ENCODE results near the gene MNAT1. TPM values are rescaled to one million over a fixed set of nuclear protein-coding genes. Genes with fewer than 3 reads are reported as not detected.
"Not testable (repeated sequence)": the region's sequence is repeated elsewhere in the genome, so short reads cannot be mapped to it uniquely, and the experiment has no call there.

Gene MNAT1
- total RNA-seq, 2 experiments from 2014 or later = 35.3 to 38.5 TPM

GRCh38 chr14:60863249-60863648 lies 128.7 kb downstream of the MNAT1 start:
- peaks cover 7% of the 10 kb centered on the region for H3K36me3 Mint-ChIP-seq
- H3K27ac Mint-ChIP-seq = no peak overlapping the region
- H3K27me3 Mint-ChIP-seq = no peaks in the 10 kb centered on the region
- H3K4me1 Mint-ChIP-seq (ENCODE audit: low read depth) = peaks cover 23% of the 10 kb centered on the region
- ChIA-PET CTCF (no interaction called here), POLR2A (no interaction called here)
- intact Hi-C loops (cut with micrococcal nuclease) = no loop called here
- H3K4me3 Mint-ChIP-seq = no peak overlapping the region
- DNase-seq = no peak
- no peaks in the 10 kb centered on the region for H3K9me3 Mint-ChIP-seq

GRCh38 chr14:60865378-60866127 lies 131.0 kb downstream of the MNAT1 start:
- no peaks in the 10 kb centered on the region for H3K36me3 Mint-ChIP-seq
- intact Hi-C loops (cut with micrococcal nuclease) = no loop called here
- H3K9me3 Mint-ChIP-seq = no peaks in the 10 kb centered on the region
- no peak overlapping the region for H3K27ac Mint-ChIP-seq
- peaks cover 11% of the 10 kb centered on the region for H3K4me1 Mint-ChIP-seq (ENCODE audit: low read depth)
- POLR2A ChIA-PET = interaction anchor here (0.6 kb wide), 1 partner anchor 19 kb away, joined by 3 read pairs; no protein-coding TSS in a partner anchor
- CTCF ChIA-PET = no interaction called here
- no peak overlapping the region for H3K4me3 Mint-ChIP-seq
- no peaks in the 10 kb centered on the region for H3K27me3 Mint-ChIP-seq
- DNase-seq = no peak

- CTCF ChIA-PET = interaction anchor here (0.6 kb wide), 1 partner anchor 11 kb away, joined by 3 read pairs; no protein-coding TSS in a partner anchor
Measured at GRCh38 chr14:60867503-60868172, 133.1 kb downstream of the MNAT1 start.

GRCh38 chr14:60878121-60878520 lies 143.6 kb downstream of the MNAT1 start:
- Mint-ChIP-seq H3K4me1 (ENCODE audit: low read depth) (peaks cover 9% of the 10 kb centered on the region), H3K4me3 (no peak overlapping the region), H3K27me3 (no peaks in the 10 kb centered on the region), H3K9me3 (peaks cover 12% of the 10 kb centered on the region), H3K27ac (no peak overlapping the region), H3K36me3 (peaks cover 23% of the 10 kb centered on the region)
- POLR2A ChIA-PET = no interaction called here
- DNase-seq = no peak
- CTCF ChIA-PET = no interaction called here
- intact Hi-C loops (cut with micrococcal nuclease) = no loop called here

More at GRCh38 chr14:60867503-60868172, 133.1 kb downstream of the MNAT1 start:
- intact Hi-C loops (cut with micrococcal nuclease) = no loop called here
- Mint-ChIP-seq H3K4me1 (ENCODE audit: low read depth) (peaks cover 11% of the 10 kb centered on the region), H3K9me3 (no peaks in the 10 kb centered on the region), H3K4me3 (no peak overlapping the region), H3K27ac (no peak overlapping the region), H3K36me3 (no peaks in the 10 kb centered on the region), H3K27me3 (no peaks in the 10 kb centered on the region)
- POLR2A ChIA-PET = no interaction called here
- no peak for DNase-seq

- intact Hi-C loops (cut with micrococcal nuclease) = no loop called here
- H3K27ac Mint-ChIP-seq = no peak overlapping the region
- no peaks in the 10 kb centered on the region for H3K27me3 Mint-ChIP-seq
- H3K9me3 Mint-ChIP-seq = peaks cover 14% of the 10 kb centered on the region
- ChIA-PET CTCF (no interaction called here), POLR2A (no interaction called here)
- H3K36me3 Mint-ChIP-seq = peaks cover 26% of the 10 kb centered on the region
- no peak for DNase-seq
- peaks cover 9% of the 10 kb centered on the region for H3K4me1 Mint-ChIP-seq (ENCODE audit: low read depth)
- no peak overlapping the region for H3K4me3 Mint-ChIP-seq
Measured at GRCh38 chr14:60878536-60878935, 144.0 kb downstream of the MNAT1 start.

GRCh38 chr14:60882219-60882618 lies 147.7 kb downstream of the MNAT1 start:
- Mint-ChIP-seq H3K9me3 (peaks cover 44% of the 10 kb centered on the region), H3K4me1 (ENCODE audit: low read depth) (peaks cover 9% of the 10 kb centered on the region), H3K36me3 (peaks cover 56% of the 10 kb centered on the region), H3K27me3 (no peaks in the 10 kb centered on the region), H3K4me3 (no peak overlapping the region), H3K27ac (no peak overlapping the region)
- no peak for DNase-seq
- intact Hi-C loops (cut with micrococcal nuclease) = no loop called here
- CTCF ChIA-PET = no interaction called here
- POLR2A ChIA-PET = no interaction called here

- intact Hi-C loops (cut with micrococcal nuclease) = no loop called here
- H3K9me3 Mint-ChIP-seq = peaks cover 47% of the 10 kb centered on the region
- DNase-seq = no peak
- H3K27ac Mint-ChIP-seq = no peak overlapping the region
- H3K4me3 Mint-ChIP-seq = no peak overlapping the region
- H3K4me1 Mint-ChIP-seq (ENCODE audit: low read depth) = peaks cover under 1% of the 10 kb centered on the region
- peaks cover 58% of the 10 kb centered on the region for H3K36me3 Mint-ChIP-seq
- no peaks in the 10 kb centered on the region for H3K27me3 Mint-ChIP-seq
- ChIA-PET POLR2A (interaction anchor here (0.6 kb wide), 1 partner anchor 19 kb away, joined by 3 read pairs; no protein-coding TSS in a partner anchor), CTCF (no interaction called here)
Measured at GRCh38 chr14:60884134-60884533, 149.6 kb downstream of the MNAT1 start.

GRCh38 chr14:60890636-60891035 lies 156.1 kb downstream of the MNAT1 start:
- CTCF ChIA-PET, H3K27me3 Mint-ChIP-seq, POLR2A ChIA-PET: not testable (repeated sequence)

GRCh38 chr14:60893911-60894310 lies 159.3 kb downstream of the MNAT1 start:
- H3K4me3 Mint-ChIP-seq = no peak overlapping the region
- DNase-seq = no peak
- H3K4me1 Mint-ChIP-seq (ENCODE audit: low read depth) = peaks cover 16% of the 10 kb centered on the region
- no peaks in the 10 kb centered on the region for H3K36me3 Mint-ChIP-seq
- intact Hi-C loops (cut with micrococcal nuclease) = no loop called here
- ChIA-PET POLR2A (no interaction called here), CTCF (no interaction called here)
- H3K9me3 Mint-ChIP-seq = no peaks in the 10 kb centered on the region
- no peaks in the 10 kb centered on the region for H3K27me3 Mint-ChIP-seq
- H3K27ac Mint-ChIP-seq = no peak overlapping the region

More at GRCh38 chr14:60890636-60891035, 156.1 kb downstream of the MNAT1 start:
- H3K27ac Mint-ChIP-seq; DNase-seq; H3K4me3 Mint-ChIP-seq; intact Hi-C loops (cut with micrococcal nuclease): not testable (repeated sequence)
- peaks cover 16% of the 10 kb centered on the region for H3K4me1 Mint-ChIP-seq (ENCODE audit: low read depth)
- peaks cover 12% of the 10 kb centered on the region for H3K9me3 Mint-ChIP-seq
- peaks cover 12% of the 10 kb centered on the region for H3K36me3 Mint-ChIP-seq

GRCh38 chr14:60904381-60904780 lies 169.8 kb downstream of the MNAT1 start:
- no peaks in the 10 kb centered on the region for H3K27me3 Mint-ChIP-seq
- ChIA-PET POLR2A (no interaction called here), CTCF (no interaction called here)
- no peak for DNase-seq
- H3K4me1 Mint-ChIP-seq (ENCODE audit: low read depth) = no peaks in the 10 kb centered on the region
- no peak overlapping the region for H3K27ac Mint-ChIP-seq
- peaks cover 2% of the 10 kb centered on the region for H3K36me3 Mint-ChIP-seq
- intact Hi-C loops (cut with micrococcal nuclease) = no loop called here
- H3K4me3 Mint-ChIP-seq = no peak overlapping the region
- peaks cover 8% of the 10 kb centered on the region for H3K9me3 Mint-ChIP-seq

- POLR2A ChIA-PET = no interaction called here
Measured at GRCh38 chr14:60905923-60906322, 171.4 kb downstream of the MNAT1 start.

GRCh38 chr14:60915781-60916180 lies 181.2 kb downstream of the MNAT1 start:
- ChIA-PET POLR2A (no interaction called here), CTCF (no interaction called here)
- H3K27ac Mint-ChIP-seq = no peak overlapping the region

More at GRCh38 chr14:60905923-60906322, 171.4 kb downstream of the MNAT1 start:
- Mint-ChIP-seq H3K36me3 (peaks cover 7% of the 10 kb centered on the region), H3K27me3 (no peaks in the 10 kb centered on the region), H3K27ac (no peak overlapping the region), H3K4me1 (ENCODE audit: low read depth) (no peaks in the 10 kb centered on the region), H3K9me3 (peaks cover 8% of the 10 kb centered on the region), H3K4me3 (no peak overlapping the region)
- intact Hi-C loops (cut with micrococcal nuclease) = no loop called here
- CTCF ChIA-PET = no interaction called here
- no peak for DNase-seq

GRCh38 chr14:60922050-60922449 lies 187.5 kb downstream of the MNAT1 start:
- no peaks in the 10 kb centered on the region for H3K9me3 Mint-ChIP-seq

More at GRCh38 chr14:60915781-60916180, 181.2 kb downstream of the MNAT1 start:
- intact Hi-C loops (cut with micrococcal nuclease) = no loop called here
- Mint-ChIP-seq H3K4me3 (no peak overlapping the region), H3K36me3 (peaks cover 6% of the 10 kb centered on the region), H3K27me3 (no peaks in the 10 kb centered on the region), H3K9me3 (no peaks in the 10 kb centered on the region), H3K4me1 (ENCODE audit: low read depth) (no peaks in the 10 kb centered on the region)
- no peak for DNase-seq

More at GRCh38 chr14:60922050-60922449, 187.5 kb downstream of the MNAT1 start:
- Mint-ChIP-seq H3K27ac (no peak overlapping the region), H3K36me3 (peaks cover 4% of the 10 kb centered on the region), H3K27me3 (no peaks in the 10 kb centered on the region), H3K4me1 (ENCODE audit: low read depth) (no peaks in the 10 kb centered on the region), H3K4me3 (no peak overlapping the region)
- intact Hi-C loops (cut with micrococcal nuclease) = no loop called here
- no peak for DNase-seq
- ChIA-PET POLR2A (no interaction called here), CTCF (no interaction called here)

All from activated CD4-positive, alpha-beta memory T cell treated with anti-CD3 and anti-CD28 coated beads for 36 hours (primary cell).